ENCODE results near the gene SOD3.

Gene SOD3

GRCh38 chr4:24794916-24795665, at the start of gene SOD3:
Gene SOD3 (plus strand): TSS chr4:24795573. CDS start chr4:24799522, 3,949 bp downstream.
- Histone ChIP-seq H3K27ac (peak within 1 kb of the TSS; percentile 88 to 94), H3K4me3 (peak within 1 kb of the TSS; percentile 69)
- TF ChIP-seq CTCF (IDR thresholded peaks at IDR 0.05) = no peak
- peak; percentile 97 for DNase-seq (ENCODE audit: low spot score)

- H3K4me3 ChIP-seq = no peak overlapping the region
- no peak overlapping the region for H3K27ac ChIP-seq
- no peak for DNase-seq (ENCODE audit: low spot score)
- TF ChIP-seq CTCF (IDR thresholded peaks at IDR 0.05) = no peak
These were observed 48.0 kb upstream of the SOD3 start for GRCh38 chr4:24747234-24747975.

- no peak for DNase-seq (ENCODE audit: low spot score)
- TF ChIP-seq CTCF (IDR thresholded peaks at IDR 0.05) = no peak
- Histone ChIP-seq H3K27ac (no peak overlapping the region), H3K4me3 (no peak overlapping the region)
These were observed 47.4 kb upstream of the SOD3 start for GRCh38 chr4:24748023-24748422.

- Histone ChIP-seq H3K27ac (no peak overlapping the region), H3K4me3 (no peak overlapping the region)
- no peak for DNase-seq (ENCODE audit: low spot score)
- TF ChIP-seq CTCF (IDR thresholded peaks at IDR 0.05) = no peak
These were observed 46.5 kb upstream of the SOD3 start for GRCh38 chr4:24748758-24749350.

GRCh38 chr4:24750106-24750505, 45.3 kb upstream of the SOD3 start:
- no peak for TF ChIP-seq CTCF (IDR thresholded peaks at IDR 0.05)

GRCh38 chr4:24751926-24752539, 43.3 kb upstream of the SOD3 start:
- Histone ChIP-seq H3K27ac (no peak overlapping the region), H3K4me3 (no peak overlapping the region)
- DNase-seq (ENCODE audit: low spot score) = no peak
- no peak for TF ChIP-seq CTCF (IDR thresholded peaks at IDR 0.05)

More at GRCh38 chr4:24750106-24750505, 45.3 kb upstream of the SOD3 start:
- no peak overlapping the region for H3K4me3 ChIP-seq
- DNase-seq (ENCODE audit: low spot score) = no peak
- no peak overlapping the region for H3K27ac ChIP-seq
